GM12878 (cell line): ENCODE measurements around the gene PLPPR1. TPM values are rescaled to one million over a fixed set of nuclear protein-coding genes. Genes with fewer than 3 reads are reported as not detected.

Experiments
- ATAC-seq: fragments of 200-7000 bp; cut with Tn5 transposase; 3 replicates; pipeline ENCODE4 v1.9.1; 2020; ENCODE audit warnings: mild to moderate bottlenecking, moderate library complexity
- BruUV-seq: library from RNA; stranded (reverse); fragments of 400-500 nt; replicated peaks from 2 replicates; lab custom pipeline; 2021; lab: Mats Ljungman, UMichigan
- CTCF ChIA-PET: fragments of 300-600 bp; sonication (Branson Sonifier 250); formaldehyde crosslinking; extraction: SDS; loops from one replicate; lab custom pipeline; 2021; ENCODE audit warnings: inconsistent platforms; lab: Yijun Ruan, JAX
- POLR2A ChIA-PET: fragments of 350-600 bp; formaldehyde crosslinking; extraction: SDS; loops from one replicate; lab custom pipeline; 2021; ENCODE audit warnings: inconsistent platforms; lab: Charles Lee
- RAD21 ChIA-PET: fragments of 300-600 bp; sonication (Branson Sonifier 250); formaldehyde crosslinking; loops from one replicate; lab custom pipeline; 2023; ENCODE audit warnings: antibody characterized with exemption; ENCODE audit not compliant: unreplicated experiment; lab: Charles Lee
- SMC1A ChIA-PET: fragments of 300-600 bp; sonication (Branson Sonifier 250); formaldehyde crosslinking; loops from one replicate; lab custom pipeline; 2023; ENCODE audit not compliant: unreplicated experiment, uncharacterized antibody; lab: Charles Lee
- DNase-seq: peaks from one replicate; pipeline ENCODE4 v3.0.0-alpha.2; 2011; ENCODE audit warnings: low read depth, low spot score
- FAIRE-seq: peaks from 3 replicates; lab custom pipeline; 2011; peaks lifted over from hg19 to GRCh38; lab: Jason Lieb, UNC
- H2AFZ ChIP-seq: 2 replicates; pipeline ENCODE4 v1.6.0; 2011; ENCODE audit warnings: low read depth, low read length, control low read depth; ENCODE audit not compliant: control insufficient read depth
- H3K27ac ChIP-seq: 2 replicates; pipeline ENCODE4 v1.5.1; 2011; ENCODE audit warnings: control low read depth; ENCODE audit not compliant: control insufficient read depth, insufficient read depth
- H3K27me3 ChIP-seq, 2 experiments: replicated peaks in 1 of 2; 2 replicates each; pipeline versions ENCODE4 v1.6.0 to v1.6.1; 2011; ENCODE audit warnings: low read length in 1 of 2; ENCODE audit not compliant: control insufficient read depth in 2 of 2, insufficient read depth in 2 of 2
- H3K36me3 ChIP-seq, 2 experiments: 2 replicates each; pipeline ENCODE4 v1.5.1; 2011; ENCODE audit warnings: low read length in 1 of 2; ENCODE audit not compliant: control insufficient read depth in 2 of 2, insufficient read depth in 2 of 2
- H3K4me1 ChIP-seq: 2 replicates; pipeline ENCODE4 v1.6.1; 2011; ENCODE audit warnings: mild to moderate bottlenecking, low read length, moderate library complexity, mixed read lengths; ENCODE audit not compliant: control insufficient read depth, insufficient read depth
- H3K4me2 ChIP-seq: 2 replicates; pipeline ENCODE4 v1.6.0; 2011; ENCODE audit warnings: control low read depth; ENCODE audit not compliant: control insufficient read depth, insufficient read depth
- H3K4me3 ChIP-seq: fragments of 200-600 bp; sonication (generic); 2 replicates; pipeline ENCODE4 v1.5.1; 2016
- H3K79me2 ChIP-seq: 2 replicates; pipeline ENCODE4 v1.6.0; 2011; ENCODE audit warnings: low read length; ENCODE audit not compliant: control insufficient read depth, insufficient read depth
- H3K9ac ChIP-seq: 2 replicates; pipeline ENCODE4 v1.8.0; 2011; ENCODE audit warnings: low read length, control low read depth, mixed read lengths; ENCODE audit not compliant: control insufficient read depth, insufficient read depth
- H3K9me3 ChIP-seq: replicated peaks from 3 replicates; pipeline ENCODE4 v1.5.1; 2011; ENCODE audit warnings: mild to moderate bottlenecking, low read length; ENCODE audit not compliant: control insufficient read depth, insufficient read depth
- H4K20me1 ChIP-seq: 2 replicates; pipeline ENCODE4 v1.6.0; 2011; ENCODE audit not compliant: control insufficient read depth, insufficient read depth
- CBFB ChIP-seq: IDR thresholded peaks from 2 replicates; pipeline ENCODE4 v1.6.1; 2016; ENCODE audit warnings: antibody characterized with exemption, low read depth
- ELK1 ChIP-seq: IDR thresholded peaks from 2 replicates; pipeline ENCODE4 v1.6.1; 2012; ENCODE audit warnings: low read depth, low read length, improper control_type of control experiment
- FOXK2 ChIP-seq: fragments of 450-650 bp; IDR thresholded peaks from 2 replicates; pipeline ENCODE4 v1.6.1; 2017; ENCODE audit warnings: mild to moderate bottlenecking, moderate library complexity
- IRF4 ChIP-seq: IDR thresholded peaks from 2 replicates; pipeline ENCODE4 v1.6.1; 2011; ENCODE audit warnings: low read depth, low read length
- JUNB ChIP-seq: IDR thresholded peaks from 2 replicates; pipeline ENCODE4 v1.6.1; 2016; ENCODE audit warnings: antibody characterized with exemption, mild to moderate bottlenecking
- NFYA ChIP-seq: IDR thresholded peaks from 2 replicates; pipeline ENCODE4 v1.6.1; 2011; ENCODE audit warnings: low read depth, mild to moderate bottlenecking, low read length, improper control_type of control experiment, borderline replicate concordance
- RBBP5 ChIP-seq: fragments of 200-600 bp; sonication (generic); conservative IDR thresholded peaks from 2 replicates; pipeline ENCODE4 v1.6.1; 2016
- ZBTB33 ChIP-seq: fragments of 450-650 bp; IDR thresholded peaks from 2 replicates; pipeline ENCODE4 v1.6.1; 2017; ENCODE audit warnings: mild to moderate bottlenecking
- WGBS: methylation state at CpG from one replicate; pipeline ENCODE4 v1.1.6; 2016; ENCODE audit warnings: low lambda C conversion rate; ENCODE audit not compliant: insufficient replicate concordance, insufficient coverage; ENCODE audit errors: missing lambda C conversion rate; 5-methylcytosine and 5-hydroxymethylcytosine counted together
- in situ Hi-C: fragments of 300-500 bp; cut with MboI; formaldehyde crosslinking; loops from 9 replicates; pipeline ENCODE4 v1.14.3; 2018; ENCODE audit warnings: mixed read lengths
- intact Hi-C: fragments of 100-400 bp; cut with micrococcal nuclease; formaldehyde crosslinking; loops from one replicate; pipeline ENCODE4 v1.14.2; 2022; ENCODE audit not compliant: unreplicated experiment
- polyA plus RNA-seq, 11 experiments: library from polyadenylated mRNA; depleted of rRNA in 4 of 11; unstranded in 6 of 11; stranded (reverse) in 5 of 11; fragments of >200 nt; fragmentation: Nextera tagmentation in 4 of 11; fragmentation: Illumina TruSeq in 1 of 11; extraction: Ambion mirVana in 4 of 11; extraction: Trizol in 1 of 11; gene quantifications; 1 replicate in 1 of 11; 2 replicates in 10 of 11; pipeline versions ENCODE4 v1.2.1 to v1.2.3, GENCODE V29; 2011 to 2016; ENCODE audit warnings: inconsistent platforms in 2 of 11, missing spikeins in 2 of 11, low read depth in 1 of 11
- total RNA-seq, 4 experiments: library from RNA; depleted of rRNA in 3 of 4; stranded (reverse); fragments of >200 nt in 3 of 4; fragmentation: Illumina TruSeq in 1 of 4; extraction: Trizol in 1 of 4; gene quantifications; 2 replicates each; pipeline versions ENCODE4 v1.2.1 to v1.2.3, GENCODE V29; 2013 to 2021
- TF ChIP-seq, protein P1 (sequence below): IDR thresholded peaks from 2 replicates; pipeline ENCODE4 v1.6.1; 2011; ENCODE audit warnings: low read depth, mild to moderate bottlenecking, low read length, moderate library complexity, borderline replicate concordance; ENCODE audit errors: extremely low read depth

The PLPPR1 gene
- total and polyA plus RNA-seq, 10 of the 15 experiments (the other 5 are each of a cell fraction or from before 2014, with no cell fraction given) = 0.69 TPM; not detected in 9

DNA sequence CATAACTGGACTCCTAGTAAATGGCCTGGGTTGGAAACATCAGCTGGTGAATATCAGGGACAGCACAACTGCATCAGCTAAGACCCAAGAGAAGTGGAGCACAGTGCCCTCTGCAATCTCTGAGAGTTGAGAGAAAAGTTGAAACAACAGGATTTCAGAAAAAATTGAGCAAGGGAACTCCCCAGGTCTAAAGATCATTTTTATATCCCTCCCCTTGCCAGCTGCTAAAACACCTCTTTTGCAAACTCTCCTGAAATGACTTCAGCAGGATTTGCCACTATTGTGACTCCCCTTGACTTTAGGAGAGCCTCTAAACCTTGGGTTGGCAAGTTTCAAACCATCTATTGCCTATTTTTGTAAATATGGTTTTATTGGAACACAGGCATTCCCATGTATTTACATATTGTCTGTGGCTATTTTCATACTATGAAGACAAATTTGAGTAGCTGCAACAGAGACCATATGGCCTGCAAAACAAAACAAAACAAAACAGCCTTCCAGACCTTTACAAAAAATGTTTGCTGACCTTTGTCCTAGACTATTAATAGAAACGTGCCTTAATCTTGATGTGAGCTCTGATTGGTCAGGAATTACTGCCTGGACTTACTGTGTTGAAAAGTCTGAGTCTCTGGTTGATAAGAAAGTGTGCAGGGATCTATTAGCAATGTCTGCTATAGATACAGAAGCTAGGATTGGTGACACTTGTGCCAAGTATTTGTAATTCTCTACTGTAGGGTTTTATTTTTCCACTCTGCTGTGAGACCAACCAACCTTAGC, 37.7 kb upstream of the PLPPR1 start:
- no peak for TF ChIP-seq RBBP5
- no peak for TF ChIP-seq FOXK2
- TF ChIP-seq NFYA = no peak
- TF ChIP-seq, protein P1, sequence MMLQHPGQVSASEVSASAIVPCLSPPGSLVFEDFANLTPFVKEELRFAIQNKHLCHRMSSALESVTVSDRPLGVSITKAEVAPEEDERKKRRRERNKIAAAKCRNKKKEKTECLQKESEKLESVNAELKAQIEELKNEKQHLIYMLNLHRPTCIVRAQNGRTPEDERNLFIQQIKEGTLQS = no peak

DNA sequence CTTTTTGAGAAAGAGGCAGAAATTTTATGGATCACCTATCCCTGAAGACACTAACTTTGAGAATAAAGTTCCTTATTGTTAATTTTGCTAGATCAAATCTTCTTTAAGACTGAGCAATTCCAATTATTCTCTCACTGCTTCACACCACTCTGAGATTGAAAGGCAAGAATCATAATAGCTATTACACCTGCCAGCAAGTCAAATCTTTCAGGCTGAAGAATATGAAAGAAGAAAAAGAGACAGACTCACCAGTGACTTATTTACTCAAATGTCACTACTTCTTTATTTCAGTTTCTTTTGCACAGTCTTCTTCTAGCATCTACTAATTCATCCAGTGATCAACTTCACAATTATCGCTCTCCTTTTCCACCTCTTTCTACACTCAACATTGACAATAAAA, 35.9 kb upstream of the PLPPR1 start:
- H3K4me3 ChIP-seq = no peak overlapping the region
- in situ Hi-C loops = no loop called here
- CTCF ChIA-PET = interaction anchor here (1.5 kb wide), 1 partner anchor 278 kb away, joined by 4 read pairs; no protein-coding TSS in a partner anchor
- H3K9ac ChIP-seq = no peak overlapping the region
- no peak overlapping the region for H3K27ac ChIP-seq
- H3K27me3 ChIP-seq = no peaks in the 10 kb centered on the region
- WGBS = 100% methylated on average over 1 of the region's 1 CpG
- no peak for DNase-seq
- no peaks in the 10 kb centered on the region for H3K36me3 ChIP-seq
- TF ChIP-seq CBFB (no peak), ZBTB33 (no peak), ELK1 (no peak), JUNB (no peak), IRF4 (no peak)
- TF ChIP-seq, all 136 proteins: peak for 0
- H3K4me1 ChIP-seq = no peaks in the 10 kb centered on the region
- H4K20me1 ChIP-seq = no peaks in the 10 kb centered on the region
- FAIRE-seq = no peak
- SMC1A ChIA-PET = no interaction called here
- RAD21 ChIA-PET = no interaction called here
- no peak overlapping the region for H3K4me2 ChIP-seq
- ATAC-seq = no peak
- H3K9me3 ChIP-seq = no peaks in the 10 kb centered on the region
- intact Hi-C loops = no loop called here
- H3K79me2 ChIP-seq = no peaks in the 10 kb centered on the region
- no peak overlapping the region for H2AFZ ChIP-seq
- POLR2A ChIA-PET = no interaction called here
- no TSS peak for BruUV-seq

More for the DNA sequence above, 37.7 kb upstream of the PLPPR1 start:
- intact Hi-C loops = no loop called here
- Histone ChIP-seq H3K27me3 (no peaks in the 10 kb centered on the region), H3K9me3 (no peaks in the 10 kb centered on the region), H3K9ac (no peak overlapping the region), H4K20me1 (no peaks in the 10 kb centered on the region), H3K4me3 (no peak overlapping the region), H3K36me3 (no peaks in the 10 kb centered on the region), H3K4me1 (no peaks in the 10 kb centered on the region), H3K4me2 (no peak overlapping the region), H2AFZ (no peak overlapping the region), H3K27ac (no peak overlapping the region), H3K79me2 (no peaks in the 10 kb centered on the region)
- ATAC-seq (no peak), FAIRE-seq (no peak), DNase-seq (no peak)
- WGBS = 0% methylated on average over 1 of the region's 1 CpG
- ChIA-PET POLR2A (no interaction called here), SMC1A (interaction anchor here (0.6 kb wide), 1 partner anchor 25 kb away, joined by 3 read pairs; no protein-coding TSS in a partner anchor), RAD21 (no interaction called here), CTCF (no interaction called here)
- in situ Hi-C loops = no loop called here
- BruUV-seq = no TSS peak
